Astrocyte (in vitro differentiated cells and primary cell): ENCODE measurements around the gene FBXW10. TPM values are rescaled to one million over a fixed set of nuclear protein-coding genes. Genes with fewer than 3 reads are reported as not detected.
"Not testable (repeated sequence)": the region's sequence is repeated elsewhere in the genome, so short reads cannot be mapped to it uniquely, and the experiment has no call there.

Experiments
- DNase-seq: peaks from one replicate; pipeline ENCODE4 v3.0.0-alpha.2; 2010; ENCODE audit warnings: low read depth
- FAIRE-seq: peaks from 2 replicates; lab custom pipeline; 2011; peaks lifted over from hg19 to GRCh38; lab: Jason Lieb, UNC
- H2AFZ ChIP-seq: 2 replicates; pipeline ENCODE4 v1.6.0; 2012; ENCODE audit warnings: low read depth, low read length, inconsistent platforms
- H3K27ac ChIP-seq: 2 replicates; pipeline ENCODE4 v1.5.1; 2011; ENCODE audit warnings: low read depth, low read length, inconsistent platforms
- H3K27me3 ChIP-seq: 2 replicates; pipeline ENCODE4 v1.6.0; 2011; ENCODE audit warnings: low read length, inconsistent platforms; ENCODE audit not compliant: insufficient read depth
- H3K36me3 ChIP-seq: 2 replicates; pipeline ENCODE4 v1.5.1; 2011; ENCODE audit warnings: low read length, inconsistent platforms; ENCODE audit not compliant: insufficient read depth
- H3K4me1 ChIP-seq: 2 replicates; pipeline ENCODE4 v1.5.1; 2011; ENCODE audit warnings: low read length, inconsistent platforms; ENCODE audit not compliant: insufficient read depth
- H3K4me2 ChIP-seq: 2 replicates; pipeline ENCODE4 v1.6.0; 2012; ENCODE audit warnings: low read length, inconsistent platforms
- H3K4me3 ChIP-seq: 2 replicates; pipeline ENCODE4 v1.5.1; 2011; ENCODE audit warnings: low read depth, mild to moderate bottlenecking, low read length, inconsistent platforms; ENCODE audit not compliant: insufficient read depth
- H3K79me2 ChIP-seq: 2 replicates; pipeline ENCODE4 v1.6.0; 2012; ENCODE audit warnings: mild to moderate bottlenecking, low read length, inconsistent platforms; ENCODE audit not compliant: insufficient read depth
- H3K9ac ChIP-seq: 2 replicates; pipeline ENCODE4 v1.6.0; 2012; ENCODE audit warnings: mild to moderate bottlenecking, low read length, inconsistent platforms
- H3K9me3 ChIP-seq: 2 replicates; pipeline ENCODE4 v1.5.1; 2012; ENCODE audit warnings: low read depth, mild to moderate bottlenecking, low read length, inconsistent platforms; ENCODE audit not compliant: insufficient read depth
- H4K20me1 ChIP-seq: 2 replicates; pipeline ENCODE4 v1.6.0; 2012; ENCODE audit warnings: low read length, inconsistent platforms; ENCODE audit not compliant: insufficient read depth
- H3K27ac Mint-ChIP-seq: one replicate; pipeline ENCODE4 v1.8.0; 2021; ENCODE audit warnings: mild to moderate bottlenecking, mixed read lengths; ENCODE audit not compliant: unreplicated experiment
- H3K27me3 Mint-ChIP-seq: one replicate; pipeline ENCODE4 v1.8.0; 2021; ENCODE audit warnings: low read depth, mixed read lengths; ENCODE audit not compliant: unreplicated experiment
- H3K36me3 Mint-ChIP-seq: one replicate; pipeline ENCODE4 v1.8.0; 2021; ENCODE audit warnings: low read depth, mixed read lengths; ENCODE audit not compliant: unreplicated experiment
- H3K4me1 Mint-ChIP-seq: one replicate; pipeline ENCODE4 v1.8.0; 2021; ENCODE audit warnings: low read depth, mixed read lengths; ENCODE audit not compliant: unreplicated experiment
- H3K4me3 Mint-ChIP-seq: one replicate; pipeline ENCODE4 v1.8.0; 2021; ENCODE audit warnings: mild to moderate bottlenecking, moderate library complexity, mixed read lengths; ENCODE audit not compliant: unreplicated experiment
- H3K9me3 Mint-ChIP-seq: one replicate; pipeline ENCODE4 v1.8.0; 2021; ENCODE audit warnings: mild to moderate bottlenecking, mixed read lengths; ENCODE audit not compliant: unreplicated experiment
- EZH2 ChIP-seq: IDR thresholded peaks from 2 replicates; pipeline ENCODE4 v1.6.1; 2012; ENCODE audit warnings: mild to moderate bottlenecking, low read length, inconsistent platforms; ENCODE audit not compliant: insufficient read depth
- total RNA-seq: library from RNA; stranded (reverse); gene quantifications from 2 replicates; pipeline ENCODE4 v1.2.1, GENCODE V29; 2021
- TF ChIP-seq, protein P1 (sequence below): IDR thresholded peaks from 2 replicates; pipeline ENCODE4 v1.5.1; 2011; ENCODE audit warnings: low read depth, mild to moderate bottlenecking, inconsistent platforms, low read length, moderate library complexity; ENCODE audit not compliant: insufficient read depth

The FBXW10 gene
- total RNA-seq, 1 donor from 2014 or later = not detected

- TF ChIP-seq, protein P1, sequence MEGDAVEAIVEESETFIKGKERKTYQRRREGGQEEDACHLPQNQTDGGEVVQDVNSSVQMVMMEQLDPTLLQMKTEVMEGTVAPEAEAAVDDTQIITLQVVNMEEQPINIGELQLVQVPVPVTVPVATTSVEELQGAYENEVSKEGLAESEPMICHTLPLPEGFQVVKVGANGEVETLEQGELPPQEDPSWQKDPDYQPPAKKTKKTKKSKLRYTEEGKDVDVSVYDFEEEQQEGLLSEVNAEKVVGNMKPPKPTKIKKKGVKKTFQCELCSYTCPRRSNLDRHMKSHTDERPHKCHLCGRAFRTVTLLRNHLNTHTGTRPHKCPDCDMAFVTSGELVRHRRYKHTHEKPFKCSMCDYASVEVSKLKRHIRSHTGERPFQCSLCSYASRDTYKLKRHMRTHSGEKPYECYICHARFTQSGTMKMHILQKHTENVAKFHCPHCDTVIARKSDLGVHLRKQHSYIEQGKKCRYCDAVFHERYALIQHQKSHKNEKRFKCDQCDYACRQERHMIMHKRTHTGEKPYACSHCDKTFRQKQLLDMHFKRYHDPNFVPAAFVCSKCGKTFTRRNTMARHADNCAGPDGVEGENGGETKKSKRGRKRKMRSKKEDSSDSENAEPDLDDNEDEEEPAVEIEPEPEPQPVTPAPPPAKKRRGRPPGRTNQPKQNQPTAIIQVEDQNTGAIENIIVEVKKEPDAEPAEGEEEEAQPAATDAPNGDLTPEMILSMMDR = no peak
- no peak for TF ChIP-seq EZH2
- Histone ChIP-seq H3K4me1 (no peaks in the 10 kb centered on the region), H3K27me3 (peaks cover 5% of the 10 kb centered on the region), H3K4me2 (no peak overlapping the region), H3K9me3 (no peaks in the 10 kb centered on the region), H3K4me3 (no peak overlapping the region), H4K20me1 (no peaks in the 10 kb centered on the region), H3K79me2 (no peaks in the 10 kb centered on the region), H3K9ac (no peak overlapping the region), H2AFZ (no peak overlapping the region), H3K36me3 (no peaks in the 10 kb centered on the region), H3K27ac (no peak overlapping the region)
- DNase-seq (no peak), FAIRE-seq (no peak)
- Mint-ChIP-seq H3K9me3 (no peaks in the 10 kb centered on the region), H3K27me3 (peaks cover 2% of the 10 kb centered on the region), H3K27ac (no peak overlapping the region), H3K4me3 (no peak overlapping the region), H3K4me1 (peaks cover 5% of the 10 kb centered on the region), H3K36me3 (no peaks in the 10 kb centered on the region)
Measured at GRCh38 chr17:18772471-18772870, 28.6 kb downstream of the FBXW10 start.

DNA sequence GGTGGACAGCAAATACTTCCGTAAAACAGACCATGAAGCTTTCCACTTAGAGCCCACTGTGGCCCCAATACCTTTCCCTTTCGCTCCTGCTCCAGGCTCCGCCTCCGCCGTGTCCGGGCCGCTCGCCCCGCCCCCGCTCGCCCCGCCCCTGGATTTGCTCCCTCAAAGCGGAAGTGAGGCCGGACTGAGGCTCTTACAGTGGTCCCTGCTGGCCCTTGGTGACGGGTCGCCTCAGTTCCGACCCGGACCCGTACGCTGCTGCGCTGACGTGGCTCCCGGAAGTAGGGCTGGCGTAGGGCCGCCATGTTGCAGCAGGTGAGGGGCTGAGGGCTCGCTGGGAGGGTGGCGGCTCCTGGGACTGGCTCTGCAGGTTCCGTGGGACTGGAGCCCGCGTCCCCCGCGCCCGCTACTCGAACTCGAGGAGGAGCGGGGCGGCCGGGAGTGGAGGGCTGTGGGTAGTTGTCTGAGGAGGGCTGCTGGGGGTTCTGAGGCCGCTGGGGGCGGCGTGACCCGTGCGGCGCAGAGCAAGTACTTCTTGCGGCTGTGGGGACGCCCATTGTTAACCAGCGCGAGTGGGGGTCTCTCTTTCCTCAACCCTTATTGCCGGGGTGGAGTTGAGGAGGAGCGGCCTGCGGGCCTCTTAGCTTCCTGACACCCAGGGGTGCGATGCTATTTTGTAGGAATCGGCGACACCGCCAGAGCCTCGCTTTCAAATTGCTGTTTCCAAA lies 37.3 kb downstream of the FBXW10 start, which contains the start of gene TVP23B:
TSS of gene TVP23B (plus strand) at position 193 of the 728 bp plus-strand sequence. CDS start at position 304, 111 bp downstream.
- H4K20me1 ChIP-seq, H3K27me3 ChIP-seq, H3K36me3 ChIP-seq, H3K36me3 Mint-ChIP-seq, H3K9me3 Mint-ChIP-seq, H3K4me1 ChIP-seq, H3K9me3 ChIP-seq, H3K27me3 Mint-ChIP-seq, FAIRE-seq: not testable (repeated sequence)
- peak within 1 kb of the TSS; percentile 87 for H3K9ac ChIP-seq
- H3K27ac ChIP-seq = peak within 1 kb of the TSS; percentile 69
- H3K27ac Mint-ChIP-seq = peak within 1 kb of the TSS; percentile 95
- peak within 1 kb of the TSS; percentile 65 for H3K4me3 ChIP-seq
- peaks cover 12% of the 10 kb centered on the region for H3K4me1 Mint-ChIP-seq
- peak; percentile 86 for DNase-seq
- H3K4me2 ChIP-seq = peak within 1 kb of the TSS; percentile 67
- H2AFZ ChIP-seq = peak within 1 kb of the TSS; percentile 26
- H3K79me2 ChIP-seq = peaks cover 39% of the 10 kb centered on the region
- H3K4me3 Mint-ChIP-seq = peak within 1 kb of the TSS; percentile 85

GRCh38 chr17:18781805-18782204 lies 38.0 kb downstream of the FBXW10 start:
- FAIRE-seq, H3K36me3 ChIP-seq, H3K36me3 Mint-ChIP-seq, H3K9me3 ChIP-seq, H3K27me3 Mint-ChIP-seq, H2AFZ ChIP-seq, H3K9me3 Mint-ChIP-seq, DNase-seq, H4K20me1 ChIP-seq, H3K4me1 ChIP-seq, H3K27me3 ChIP-seq: not testable (repeated sequence)
- peak overlapping the region; percentile 69 for H3K27ac ChIP-seq
- peak overlapping the region; percentile 87 for H3K9ac ChIP-seq
- peaks cover 12% of the 10 kb centered on the region for H3K4me1 Mint-ChIP-seq
- H3K27ac Mint-ChIP-seq = peak overlapping the region; percentile 95
- peak overlapping the region; percentile 84 for H3K4me3 Mint-ChIP-seq
- peaks cover 39% of the 10 kb centered on the region for H3K79me2 ChIP-seq
- peak overlapping the region; percentile 67 for H3K4me2 ChIP-seq
- peak overlapping the region; percentile 65 for H3K4me3 ChIP-seq

DNA sequence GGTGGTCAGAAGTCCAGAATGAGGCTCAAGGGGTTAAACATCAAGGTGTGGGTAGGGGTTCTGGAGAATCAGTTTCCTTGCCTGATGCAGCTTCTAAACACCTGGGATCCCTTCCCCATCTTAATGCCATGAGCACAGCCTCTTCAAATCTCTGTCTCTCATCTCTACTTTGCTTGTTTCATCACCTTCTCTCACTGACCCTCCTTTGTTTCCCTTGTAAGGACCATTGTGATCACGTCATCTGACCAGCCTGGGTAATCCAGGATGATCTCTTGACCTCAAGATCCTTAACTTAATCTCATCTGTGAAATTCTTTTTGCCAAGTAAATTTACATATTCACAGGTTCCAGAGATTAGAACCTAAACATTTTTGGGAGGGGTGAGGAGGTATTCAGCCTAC lies 42.1 kb downstream of the FBXW10 start:
- not testable (repeated sequence) for H3K4me1 ChIP-seq, H3K4me2 ChIP-seq, H3K9ac ChIP-seq, H3K9me3 Mint-ChIP-seq, H4K20me1 ChIP-seq, DNase-seq, H3K27ac ChIP-seq, FAIRE-seq, H3K27me3 Mint-ChIP-seq, H3K4me3 ChIP-seq, H2AFZ ChIP-seq, H3K4me3 Mint-ChIP-seq, H3K36me3 Mint-ChIP-seq, H3K9me3 ChIP-seq, H3K36me3 ChIP-seq, H3K27me3 ChIP-seq
- peaks cover 15% of the 10 kb centered on the region for H3K4me1 Mint-ChIP-seq
- peak overlapping the region; percentile 12 for H3K27ac Mint-ChIP-seq
- H3K79me2 ChIP-seq = peaks cover 45% of the 10 kb centered on the region

- not testable (repeated sequence) for H3K27ac Mint-ChIP-seq, H3K27me3 Mint-ChIP-seq, H3K4me2 ChIP-seq, H2AFZ ChIP-seq, H3K9ac ChIP-seq, H3K9me3 Mint-ChIP-seq, H3K36me3 Mint-ChIP-seq, H3K27ac ChIP-seq, H3K4me3 ChIP-seq, H3K9me3 ChIP-seq, H3K36me3 ChIP-seq, FAIRE-seq, H4K20me1 ChIP-seq, H3K4me1 ChIP-seq, H3K27me3 ChIP-seq, DNase-seq, H3K4me3 Mint-ChIP-seq
- peaks cover 15% of the 10 kb centered on the region for H3K4me1 Mint-ChIP-seq
- H3K79me2 ChIP-seq = peaks cover 40% of the 10 kb centered on the region
Measured at GRCh38 chr17:18786890-18787289, 43.0 kb downstream of the FBXW10 start.
